GM18873 (cell line): ENCODE data around the gene CC2D2A.

Source experiments
- ATAC-seq: cut with Tn5 transposase; IDR thresholded peaks from one replicate; pipeline ENCODE4 v1.9.1; 2021; ENCODE audit warnings: mild to moderate bottlenecking, moderate library complexity, moderate number of reproducible peaks; ENCODE audit not compliant: unreplicated experiment, low FRiP score

CC2D2A gene

DNA sequence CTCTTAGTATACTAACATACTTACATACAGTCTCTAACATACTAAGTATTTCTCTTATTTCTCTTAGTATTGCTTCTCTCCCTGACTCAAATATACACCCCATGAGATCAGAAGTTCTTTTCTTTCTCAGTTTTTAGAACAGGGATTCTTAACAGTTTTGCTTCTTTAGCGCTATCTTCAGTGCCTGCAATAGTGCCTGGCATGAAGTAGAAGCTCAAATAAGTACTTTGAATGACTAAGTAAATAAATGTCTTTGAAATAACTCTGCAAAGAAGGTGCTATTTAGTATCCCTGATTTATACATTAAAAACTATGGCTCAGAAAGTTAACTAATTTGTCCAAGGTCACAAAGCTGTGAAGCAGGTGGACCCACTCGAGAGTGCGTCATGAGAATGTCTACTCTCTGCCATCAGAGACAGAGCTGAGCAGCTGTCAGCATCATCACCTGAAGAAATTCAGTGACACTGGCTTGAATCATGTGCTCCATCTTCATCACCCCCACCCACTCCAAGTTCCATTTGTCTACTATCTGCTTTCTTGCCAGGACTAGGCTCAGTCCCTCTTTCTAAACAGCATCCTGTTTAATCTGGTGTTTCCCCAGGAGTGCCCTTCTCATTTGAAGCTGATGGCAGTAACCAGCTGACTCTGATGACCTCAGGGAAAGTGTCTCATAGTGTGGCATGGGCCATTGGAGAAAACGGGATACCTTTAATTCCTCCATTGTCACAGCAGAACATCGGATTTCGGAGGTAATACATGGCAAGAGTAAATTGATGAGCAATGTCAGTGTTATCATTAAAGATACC is 83.1 kb downstream of the CC2D2A start:
- no peak for ATAC-seq

DNA sequence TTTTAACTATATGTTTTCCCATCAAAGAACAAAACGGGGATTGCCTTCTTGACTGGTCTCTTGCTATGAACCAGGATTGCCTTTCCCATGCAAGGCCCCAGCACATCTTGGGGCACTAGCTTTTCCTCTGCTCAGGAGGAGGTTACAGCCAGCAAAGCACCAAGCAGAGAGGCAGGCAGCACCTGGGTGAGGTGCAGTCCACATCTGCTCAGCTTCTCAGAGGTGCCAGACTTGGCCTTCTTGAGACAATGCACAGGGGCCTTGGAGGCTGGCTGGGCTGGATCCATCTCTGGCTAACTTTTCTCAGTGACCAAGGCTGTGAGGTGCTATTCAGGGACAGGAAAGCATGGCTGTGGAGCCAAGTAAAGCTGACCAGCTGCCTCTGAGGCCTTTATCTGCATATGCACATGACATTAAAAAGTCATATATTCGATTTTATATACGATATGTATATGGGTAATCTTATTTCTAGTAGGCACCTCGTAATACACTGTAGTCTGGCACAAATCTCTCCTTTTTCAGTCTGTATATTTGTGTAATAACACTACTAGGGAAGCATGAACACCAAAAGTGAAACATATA is 86.9 kb downstream of the CC2D2A start:
- ATAC-seq = no peak

GRCh38 chr4:15557786-15558550 is 88.3 kb downstream of the CC2D2A start:
- ATAC-seq = no peak

DNA sequence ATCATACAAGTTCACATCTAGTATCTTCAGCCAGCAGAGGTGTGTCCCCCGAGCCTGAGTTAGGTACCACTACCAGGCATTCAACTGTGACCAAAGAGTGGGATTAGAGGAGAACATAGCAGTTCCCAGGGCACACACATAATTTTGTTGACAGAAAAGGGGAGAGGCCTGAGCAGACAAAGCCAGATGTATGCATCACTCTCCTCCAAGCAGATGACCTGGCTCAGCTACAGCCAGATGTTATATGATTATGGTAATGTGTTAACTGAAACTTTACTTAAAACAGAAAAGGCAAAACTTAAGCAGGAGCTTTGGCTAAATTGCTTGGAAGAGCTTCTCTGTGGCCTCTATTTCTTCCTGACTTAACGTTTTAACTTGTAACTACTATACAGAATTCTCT is 88.9 kb downstream of the CC2D2A start:
- no peak for ATAC-seq

GRCh38 chr4:15562114-15562513 is 92.4 kb downstream of the CC2D2A start:
- no peak for ATAC-seq

GRCh38 chr4:15562623-15563022 is 92.9 kb downstream of the CC2D2A start:
- ATAC-seq = no peak

DNA sequence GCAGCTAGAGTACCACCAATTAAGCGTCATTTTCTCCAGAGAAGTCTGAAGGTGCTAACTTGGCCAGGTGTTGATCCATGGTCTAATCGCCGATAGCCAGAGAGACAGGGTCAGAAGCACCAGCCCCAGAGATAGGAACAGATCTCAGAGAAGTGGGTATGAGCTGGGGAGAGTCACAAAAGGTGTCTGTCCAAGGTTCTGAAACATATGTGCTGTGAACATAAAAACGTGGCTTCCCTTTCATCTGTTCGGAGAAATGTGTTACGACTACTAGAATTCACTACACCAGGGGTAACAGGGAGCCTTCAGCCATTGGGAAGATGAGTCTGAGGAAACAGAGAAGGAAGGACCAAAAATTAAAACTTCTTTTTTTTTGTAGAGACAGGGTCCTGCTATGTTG is 94.2 kb downstream of the CC2D2A start:
- no peak for ATAC-seq

- no peak for ATAC-seq
Observed at GRCh38 chr4:15568821-15569220, 99.1 kb downstream of the CC2D2A start.

GRCh38 chr4:15569746-15570145 is 100.1 kb downstream of the CC2D2A start:
- ATAC-seq = no peak

DNA sequence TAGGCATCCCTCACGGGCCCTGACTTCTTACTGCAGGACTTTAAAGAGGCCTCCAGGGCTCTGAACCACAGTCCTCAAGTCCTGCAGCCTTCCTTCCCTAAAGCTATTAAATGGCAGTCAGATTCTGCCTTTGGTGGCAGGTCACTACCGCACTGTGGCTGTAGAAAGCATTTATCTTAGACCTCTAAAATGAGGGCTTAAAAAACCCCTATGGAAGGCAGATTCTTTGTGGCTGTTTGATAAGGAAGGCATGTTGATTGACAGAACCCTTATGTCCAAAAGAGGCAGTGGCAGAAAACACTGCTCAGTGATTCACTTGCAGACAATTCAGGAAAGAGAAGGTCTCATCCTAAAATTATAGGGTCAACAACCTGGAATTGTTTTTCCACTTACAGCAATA is 106.3 kb downstream of the CC2D2A start:
- ATAC-seq = no peak

- no peak for ATAC-seq
Observed at GRCh38 chr4:15577508-15577907, 107.8 kb downstream of the CC2D2A start.

DNA sequence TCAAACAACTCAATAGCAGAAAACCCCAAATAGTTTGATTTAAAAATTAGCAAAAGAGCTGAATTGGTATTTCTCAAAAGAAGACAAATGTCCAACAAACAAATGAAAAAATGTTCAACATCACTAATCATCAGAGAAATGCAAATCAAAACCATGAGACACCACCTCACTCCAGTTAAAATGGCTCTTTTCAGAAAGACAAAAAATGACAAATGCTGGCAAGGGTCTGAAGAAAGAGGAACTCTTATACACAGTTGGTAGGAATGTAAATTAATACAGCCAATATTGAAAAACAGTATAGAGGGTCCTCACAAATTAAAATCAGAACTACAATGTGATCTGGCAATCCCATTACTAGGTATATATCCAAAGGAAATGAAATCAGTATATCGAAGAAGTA is 115.1 kb downstream of the CC2D2A start:
- ATAC-seq = no peak

DNA sequence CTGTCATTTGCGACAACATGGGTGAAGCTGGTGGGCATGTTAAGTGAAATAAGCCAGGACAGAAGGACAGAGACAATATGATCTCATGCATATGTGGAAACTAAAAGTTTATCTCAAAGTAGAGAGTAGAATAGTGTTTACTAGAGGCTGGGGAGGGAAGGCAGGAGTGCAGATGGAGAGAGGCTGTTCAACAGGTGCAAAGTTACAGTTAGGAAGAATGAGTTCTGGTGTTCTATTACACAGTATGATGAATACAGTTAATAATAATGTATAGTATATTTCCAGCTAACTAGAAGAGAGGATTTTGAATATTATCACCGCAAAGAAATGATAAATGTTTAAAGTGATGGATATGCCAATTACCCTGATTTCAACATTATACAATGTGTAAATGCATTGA is 115.6 kb downstream of the CC2D2A start:
- ATAC-seq = no peak

GRCh38 chr4:15586066-15586465 is 116.4 kb downstream of the CC2D2A start:
- no peak for ATAC-seq

GRCh38 chr4:15587649-15588048 is 118.0 kb downstream of the CC2D2A start:
- no peak for ATAC-seq

DNA sequence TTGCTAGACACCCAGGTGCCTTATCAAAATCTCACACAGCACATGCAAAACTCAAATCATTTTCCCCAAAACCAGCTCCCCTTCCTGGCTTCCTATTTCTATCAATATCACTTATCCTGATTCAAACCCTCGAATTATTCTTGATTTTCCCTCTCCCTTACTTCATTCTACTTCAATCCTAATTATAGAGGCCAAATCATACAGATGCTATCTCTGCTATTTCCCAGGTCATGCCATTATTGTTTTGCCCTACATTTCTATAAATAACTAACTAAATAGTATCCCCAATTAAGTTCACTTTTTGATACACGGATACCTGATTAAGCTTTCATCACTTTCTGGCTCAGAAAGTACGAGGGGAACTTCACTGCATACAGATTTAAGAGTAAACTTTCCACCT is 123.1 kb downstream of the CC2D2A start:
- ATAC-seq = no peak

- ATAC-seq = no peak
Observed at GRCh38 chr4:15598644-15599043, 129.0 kb downstream of the CC2D2A start.

- no peak for ATAC-seq
Observed at GRCh38 chr4:15600176-15600575, 130.5 kb downstream of the CC2D2A start.

- ATAC-seq = no peak
Observed at GRCh38 chr4:15601862-15602261, 132.2 kb downstream of the CC2D2A start.

DNA sequence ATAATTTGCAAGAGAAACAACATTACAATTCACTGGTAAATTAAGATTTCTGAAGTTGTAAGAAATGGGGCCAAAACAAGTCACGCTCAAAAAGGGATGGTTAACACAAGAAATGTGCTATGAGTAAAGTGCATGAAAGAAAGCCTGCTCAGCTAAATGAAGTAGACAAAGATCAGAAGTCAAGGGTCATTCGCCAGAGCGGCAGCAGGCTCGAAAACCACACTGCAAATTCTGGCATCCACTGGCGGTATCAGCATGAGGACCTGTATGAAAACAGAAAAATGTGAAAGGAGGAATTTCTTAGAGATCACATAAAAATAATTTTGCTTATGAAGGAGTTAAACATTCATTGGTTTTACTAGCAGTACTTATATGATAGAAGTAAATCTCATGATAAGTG is 135.9 kb downstream of the CC2D2A start:
- no peak for ATAC-seq

- no peak for ATAC-seq
Observed at GRCh38 chr4:15610855-15611254, 141.2 kb downstream of the CC2D2A start.

DNA sequence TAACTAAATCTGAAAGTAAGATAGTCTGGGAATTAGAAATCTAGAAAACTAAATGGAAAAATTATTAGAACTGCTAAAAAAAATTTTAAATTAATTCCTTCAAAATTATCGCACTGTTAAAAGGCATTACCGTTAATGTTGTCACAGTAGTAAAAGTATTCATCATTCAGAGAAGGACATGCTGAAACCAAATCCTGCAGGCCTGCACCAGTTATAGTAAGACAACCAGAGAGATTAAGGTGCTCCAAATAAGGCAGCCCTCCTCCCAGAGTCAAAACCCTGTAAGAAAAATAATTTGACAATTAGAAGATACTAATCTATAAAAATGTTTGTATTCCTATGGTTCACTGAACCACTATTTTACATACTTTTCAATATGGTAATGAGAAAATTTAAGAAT is 142.5 kb downstream of the CC2D2A start:
- ATAC-seq = no peak
